ENCODE data around the gene MACIR. TPM values are rescaled to one million over a fixed set of nuclear protein-coding genes. Genes with fewer than 3 reads are reported as not detected.

The MACIR gene
- total and polyA plus RNA-seq, 2 donors (not counting 3 experiments of a cell fraction or from before 2014, with no cell fraction given), result 4.0 to 9.3 TPM

GRCh38 chr5:103271570-103272289 is 13.2 kb downstream of the MACIR start:
- H3K36me3 ChIP-seq (ENCODE audit: control insufficient read depth in 2 of 2, extremely low read depth in 1 of 2, insufficient read depth in 2 of 2, low read length in 2 of 2), result peaks cover 6 to 7% of the 10 kb centered on the region in 2 experiments
- H3K27me3 ChIP-seq (ENCODE audit: control insufficient read depth in 2 of 2, insufficient read depth in 2 of 2, low read length in 2 of 2), result no peaks in the 10 kb centered on the region
- H3K4me2 ChIP-seq (ENCODE audit: insufficient read depth, low read length), result no peak overlapping the region
- H3K4me3 ChIP-seq (replicated peaks in 1 of 3; ENCODE audit: insufficient read depth in 1 of 3, low read depth in 1 of 3, low read length in 3 of 3), result no peak overlapping the region
- no TSS peak for BruUV-seq (replicated peaks)
- intact Hi-C loops (cut with micrococcal nuclease) (no loop called here), dilution Hi-C loops (cut with MboI; ENCODE audit: extremely low pct_ligation_motif_present, low sequenced_read_pairs) (no loop called here)
- ChIA-PET POLR2A (interaction anchor here (1.0 kb wide), 1 partner anchor 12 kb away, joined by 7 read pairs; no protein-coding TSS in a partner anchor), CTCF (interaction anchor here (0.9 to 2.1 kb wide), 5 partner anchors 13 to 195 kb away, joined by 3 to 8 read pairs (median 3); partner anchors contain the start of gene MACIR)
- no peak overlapping the region for H2AFZ ChIP-seq (ENCODE audit: low read depth, low read length)
- no peaks in the 10 kb centered on the region for H4K20me1 ChIP-seq (replicated peaks; ENCODE audit: control insufficient read depth, extremely low read depth, insufficient read depth, low read length)
- H3K27ac ChIP-seq (ENCODE audit: insufficient read depth, low read depth, low read length), result no peak overlapping the region
- no peaks in the 10 kb centered on the region for H3K9me3 ChIP-seq (replicated peaks; ENCODE audit: control insufficient read depth, insufficient read depth, low read length)
- H3K9ac ChIP-seq (replicated peaks; ENCODE audit: extremely low read depth, insufficient read depth, low read length), result no peak overlapping the region
- no peak for FAIRE-seq
- DNase-seq (ENCODE audit: low read depth, low spot score), result peak; percentile 52
- H3K9me1 ChIP-seq (replicated peaks; ENCODE audit: control insufficient read depth, extremely low read depth, insufficient read depth, low read length), result no peaks in the 10 kb centered on the region
- peaks cover 20% of the 10 kb centered on the region for H3K4me1 ChIP-seq (ENCODE audit: control insufficient read depth, extremely low read depth, insufficient read depth, low read length)
- H3K79me2 ChIP-seq (ENCODE audit: control insufficient read depth, insufficient read depth, low read length), result peaks cover 61% of the 10 kb centered on the region
- TF ChIP-seq FOS (IDR thresholded peaks at IDR 0.05; ENCODE audit: borderline replicate concordance, insufficient read depth, low read length) (no peak), CTCF (IDR thresholded peaks at IDR 0.05; ENCODE audit: extremely low read depth in 1 of 2, insufficient read depth in 1 of 2, low read depth in 1 of 2, low read length in 2 of 2) (no peak), POLR2AphosphoS5 (IDR thresholded peaks at IDR 0.05; ENCODE audit: insufficient read depth, low read depth, low read length) (no peak), JUN (IDR thresholded peaks at IDR 0.05; ENCODE audit: borderline replicate concordance, insufficient read depth, insufficient read length, low read depth) (no peak), MYC (IDR thresholded peaks at IDR 0.05; ENCODE audit: low read depth, low read length) (no peak)
